RWPE2 (cell line): Measurements from ENCODE around the gene FEZF1.

Experiments
- ATAC-seq: fragments of 200-7000 bp; cut with Tn5 transposase; 3 replicates; pipeline ENCODE4 v1.9.1; 2021; ENCODE audit warnings: low read depth
- DNase-seq: peaks from one replicate; pipeline ENCODE4 v3.0.0-alpha.2; 2020; ENCODE audit warnings: low spot score
- H3K27ac ChIP-seq: fragments of 450-650 bp; 2 replicates; pipeline ENCODE4 v1.5.1; 2017; ENCODE audit warnings: mild to moderate bottlenecking; ENCODE audit not compliant: poor library complexity, severe bottlenecking
- H3K27me3 ChIP-seq: fragments of 250-450 bp; sonication (Bioruptor Pico); 2 replicates; pipeline ENCODE4 v1.5.1; 2021; ENCODE audit warnings: mild to moderate bottlenecking, moderate library complexity; ENCODE audit not compliant: insufficient read depth, poor library complexity, severe bottlenecking
- H3K36me3 ChIP-seq: fragments of 250-450 bp; sonication (Bioruptor Pico); 2 replicates; pipeline ENCODE4 v1.5.1; 2020; ENCODE audit warnings: low read depth, mild to moderate bottlenecking, moderate library complexity
- H3K4me1 ChIP-seq: fragments of 250-450 bp; sonication (Bioruptor Pico); 2 replicates; pipeline ENCODE4 v1.5.1; 2021; ENCODE audit warnings: mild to moderate bottlenecking, moderate library complexity; ENCODE audit not compliant: insufficient read depth, poor library complexity, severe bottlenecking
- H3K4me3 ChIP-seq: fragments of 250-450 bp; sonication (Bioruptor Pico); 2 replicates; pipeline ENCODE4 v1.5.1; 2021; ENCODE audit warnings: mild to moderate bottlenecking, moderate library complexity; ENCODE audit not compliant: severe bottlenecking
- H3K9me3 ChIP-seq: fragments of 250-450 bp; sonication (Bioruptor Pico); 2 replicates; pipeline ENCODE4 v1.5.1; 2021; ENCODE audit warnings: mild to moderate bottlenecking, moderate library complexity; ENCODE audit not compliant: severe bottlenecking
- CTCF ChIP-seq: fragments of 450-650 bp; IDR thresholded peaks from one replicate; pipeline ENCODE4 v1.5.1; 2017; ENCODE audit warnings: mild to moderate bottlenecking, moderate library complexity; ENCODE audit not compliant: poor library complexity, severe bottlenecking

The FEZF1 gene

GRCh38 chr7:122255454-122255853 is 49.1 kb downstream of the FEZF1 start:
- ATAC-seq (no peak), DNase-seq (no peak)
- Histone ChIP-seq H3K4me3 (no peak overlapping the region), H3K4me1 (no peaks in the 10 kb centered on the region), H3K9me3 (no peaks in the 10 kb centered on the region), H3K27ac (no peak overlapping the region), H3K27me3 (no peaks in the 10 kb centered on the region), H3K36me3 (no peaks in the 10 kb centered on the region)
- TF ChIP-seq CTCF, result no peak
